HEK293T (cell line): ENCODE results near the gene ACTR8.

Experiments
- CTCF ChIA-PET: fragments of 350-600 bp; formaldehyde crosslinking; extraction: SDS; loops from one replicate; lab custom pipeline; 2021; ENCODE audit warnings: antibody characterized with exemption, inconsistent platforms; lab: Yijun Ruan, JAX
- POLR2A ChIA-PET: fragments of 350-600 bp; formaldehyde crosslinking; extraction: SDS; loops from one replicate; lab custom pipeline; 2020; ENCODE audit warnings: antibody characterized with exemption, inconsistent platforms; lab: Yijun Ruan, JAX
- DNase-seq: peaks from one replicate; pipeline ENCODE4 v3.0.0; 2012; ENCODE audit warnings: mixed read lengths; ENCODE audit errors: extremely low spot score
- ARNT ChIP-seq: fragments of 450-650 bp; IDR thresholded peaks from 2 replicates; pipeline ENCODE4 v1.6.1; 2017; ENCODE audit warnings: mild to moderate bottlenecking
- BHLHE40 ChIP-seq: fragments of 450-650 bp; IDR thresholded peaks from 2 replicates; pipeline ENCODE4 v1.6.1; 2016; ENCODE audit warnings: mild to moderate bottlenecking, moderate library complexity, borderline replicate concordance
- CTBP1 ChIP-seq: fragments of 450-650 bp; IDR thresholded peaks from 2 replicates; pipeline ENCODE4 v1.6.1; 2016; ENCODE audit warnings: borderline replicate concordance
- ELF4 ChIP-seq: fragments of 450-650 bp; IDR thresholded peaks from 2 replicates; pipeline ENCODE4 v1.6.1; 2017; ENCODE audit warnings: antibody characterized with exemption
- FOXA1 ChIP-seq: fragments of 450-650 bp; IDR thresholded peaks from 2 replicates; pipeline ENCODE4 v1.6.1; 2016; ENCODE audit warnings: mild to moderate bottlenecking
- FOXK2 ChIP-seq: fragments of 450-650 bp; IDR thresholded peaks from 2 replicates; pipeline ENCODE4 v1.6.1; 2016; ENCODE audit warnings: mild to moderate bottlenecking
- FOXM1 ChIP-seq: fragments of 450-650 bp; IDR thresholded peaks from 2 replicates; pipeline ENCODE4 v1.6.1; 2017; ENCODE audit warnings: mild to moderate bottlenecking, borderline replicate concordance
- HDGF ChIP-seq: fragments of 450-650 bp; IDR thresholded peaks from 2 replicates; pipeline ENCODE4 v1.6.1; 2017; ENCODE audit warnings: antibody characterized with exemption, borderline replicate concordance
- L3MBTL2 ChIP-seq: fragments of 450-650 bp; conservative IDR thresholded peaks from 2 replicates; pipeline ENCODE4 v1.6.1; 2016; ENCODE audit warnings: mild to moderate bottlenecking
- LEF1 ChIP-seq: fragments of 450-650 bp; IDR thresholded peaks from 2 replicates; pipeline ENCODE4 v1.6.1; 2017; ENCODE audit warnings: mild to moderate bottlenecking, borderline replicate concordance
- NFRKB ChIP-seq: fragments of 450-650 bp; IDR thresholded peaks from 2 replicates; pipeline ENCODE4 v1.6.1; 2016; ENCODE audit warnings: mild to moderate bottlenecking, moderate library complexity
- PKNOX1 ChIP-seq: fragments of 450-650 bp; IDR thresholded peaks from 2 replicates; pipeline ENCODE4 v1.6.1; 2016
- SP1 ChIP-seq: fragments of 450-650 bp; IDR thresholded peaks from 2 replicates; pipeline ENCODE4 v1.6.1; 2017
- SUZ12 ChIP-seq: fragments of 450-650 bp; IDR thresholded peaks from 2 replicates; pipeline ENCODE4 v1.6.1; 2016; ENCODE audit warnings: mild to moderate bottlenecking
- TARDBP ChIP-seq: fragments of 450-650 bp; IDR thresholded peaks from 2 replicates; pipeline ENCODE4 v1.6.1; 2016
- ZNF384 ChIP-seq: fragments of 450-650 bp; IDR thresholded peaks from 2 replicates; pipeline ENCODE4 v1.6.1; 2016

Gene ACTR8

GRCh38 chr3:53833053-53833645, 48.8 kb downstream of the ACTR8 start:
- no peak for DNase-seq
- TF ChIP-seq FOXK2, result no peak
- TF ChIP-seq HDGF, result no peak
- TF ChIP-seq ARNT, result no peak
- no peak for TF ChIP-seq ZNF384
- CTCF ChIA-PET, result no interaction called here
- POLR2A ChIA-PET, result interaction anchor here (0.6 kb wide), 1 partner anchor 1117 kb away, joined by 3 read pairs; no protein-coding TSS in a partner anchor

- CTCF ChIA-PET, result no interaction called here
- no peak for DNase-seq
- TF ChIP-seq FOXM1, result no peak
- TF ChIP-seq ARNT, result no peak
- TF ChIP-seq CTBP1, result no peak
- no peak for TF ChIP-seq LEF1
- TF ChIP-seq L3MBTL2, result no peak
- TF ChIP-seq ZNF384, result no peak
- POLR2A ChIA-PET, result no interaction called here
Measured at GRCh38 chr3:53830944-53831343, 51.0 kb downstream of the ACTR8 start.

GRCh38 chr3:53829605-53830004, 52.3 kb downstream of the ACTR8 start:
- DNase-seq, result no peak
- POLR2A ChIA-PET, result no interaction called here
- CTCF ChIA-PET, result no interaction called here
- no peak for TF ChIP-seq PKNOX1
- TF ChIP-seq ZNF384, result no peak
- TF ChIP-seq FOXA1, result no peak
- TF ChIP-seq FOXK2, result no peak
- TF ChIP-seq LEF1, result no peak
- TF ChIP-seq HDGF, result no peak
- no peak for TF ChIP-seq CTBP1
- TF ChIP-seq SP1, result no peak
- TF ChIP-seq ARNT, result no peak
- TF ChIP-seq FOXM1, result no peak
- TF ChIP-seq TARDBP, result no peak
- no peak for TF ChIP-seq NFRKB
- TF ChIP-seq L3MBTL2, result no peak
- TF ChIP-seq BHLHE40, result no peak
- TF ChIP-seq ELF4, result no peak
- no peak for TF ChIP-seq SUZ12

GRCh38 chr3:53828581-53828980, 53.4 kb downstream of the ACTR8 start:
- no peak for TF ChIP-seq FOXK2
- TF ChIP-seq HDGF, result no peak
- no peak for TF ChIP-seq SUZ12
- TF ChIP-seq FOXM1, result no peak
- no peak for TF ChIP-seq NFRKB
- TF ChIP-seq LEF1, result no peak
- no peak for TF ChIP-seq PKNOX1
- TF ChIP-seq TARDBP, result no peak
- TF ChIP-seq SP1, result no peak
- TF ChIP-seq ELF4, result no peak
- no peak for TF ChIP-seq BHLHE40
- TF ChIP-seq L3MBTL2, result no peak
- POLR2A ChIA-PET, result no interaction called here
- no peak for DNase-seq
- CTCF ChIA-PET, result no interaction called here

GRCh38 chr3:53826048-53826447, 55.9 kb downstream of the ACTR8 start:
- ChIA-PET POLR2A (no interaction called here), CTCF (interaction anchor here (0.6 kb wide), 1 partner anchor 17 kb away, joined by 4 read pairs; no protein-coding TSS in a partner anchor)
- no peak for TF ChIP-seq FOXA1
- TF ChIP-seq FOXK2, result no peak
- TF ChIP-seq SP1, result no peak
- no peak for TF ChIP-seq BHLHE40
- TF ChIP-seq SUZ12, result no peak
- TF ChIP-seq PKNOX1, result no peak
- TF ChIP-seq HDGF, result no peak
- DNase-seq, result no peak

GRCh38 chr3:53824795-53825194, 57.2 kb downstream of the ACTR8 start:
- ChIA-PET CTCF (no interaction called here), POLR2A (no interaction called here)
- no peak for DNase-seq
- TF ChIP-seq SUZ12 (no peak), FOXA1 (no peak), TARDBP (no peak), HDGF (no peak), L3MBTL2 (no peak), FOXK2 (no peak), ELF4 (no peak), LEF1 (no peak), NFRKB (no peak), SP1 (no peak)
